ENCODE data around the gene DRC1. TPM values are rescaled to one million over a fixed set of nuclear protein-coding genes. Genes with fewer than 3 reads are reported as not detected.

DRC1 gene
- not detected for polyA plus RNA-seq (2012; ENCODE audit: insufficient read length, low read depth)

GRCh38 chr2:26401739-26402541 is at the start of gene DRC1:
Gene DRC1 (plus strand): TSS chr2:26401920. CDS start chr2:26401990, 70 bp downstream.
- TF ChIP-seq FOXP2 (optimal IDR thresholded peaks at IDR 0.05; ENCODE audit: borderline replicate concordance, extremely low read depth, extremely low read length, insufficient read depth) (no peak), POLR2AphosphoS5 (IDR thresholded peaks at IDR 0.05; ENCODE audit: low read depth, low read length) (no peak), TAF1 (IDR thresholded peaks at IDR 0.05; ENCODE audit: borderline replicate concordance, insufficient read depth, low read length) (no peak), REST (IDR thresholded peaks at IDR 0.05; ENCODE audit: insufficient read depth in 1 of 2, low read depth in 2 of 2, low read length in 2 of 2) (no peak), SIN3A (IDR thresholded peaks at IDR 0.05; ENCODE audit: borderline replicate concordance, insufficient read depth, low read length) (no peak)

GRCh38 chr2:26352892-26353291 is 48.8 kb upstream of the DRC1 start:
- TF ChIP-seq TAF1 (IDR thresholded peaks at IDR 0.05; ENCODE audit: borderline replicate concordance, insufficient read depth, low read length) (no peak), FOXP2 (optimal IDR thresholded peaks at IDR 0.05; ENCODE audit: borderline replicate concordance, extremely low read depth, extremely low read length, insufficient read depth) (no peak), REST (IDR thresholded peaks at IDR 0.05; ENCODE audit: insufficient read depth in 1 of 2, low read depth in 2 of 2, low read length in 2 of 2) (no peak), POLR2AphosphoS5 (IDR thresholded peaks at IDR 0.05; ENCODE audit: low read depth, low read length) (no peak), SIN3A (IDR thresholded peaks at IDR 0.05; ENCODE audit: borderline replicate concordance, insufficient read depth, low read length) (no peak)

GRCh38 chr2:26355038-26355995 is 46.4 kb upstream of the DRC1 start:
- TF ChIP-seq REST (IDR thresholded peaks at IDR 0.05; ENCODE audit: insufficient read depth in 1 of 2, low read depth in 2 of 2, low read length in 2 of 2) (no peak), POLR2AphosphoS5 (IDR thresholded peaks at IDR 0.05; ENCODE audit: low read depth, low read length) (no peak), SIN3A (IDR thresholded peaks at IDR 0.05; ENCODE audit: borderline replicate concordance, insufficient read depth, low read length) (peak; percentile 55; the same call in 1 of the 2 replicates), TAF1 (IDR thresholded peaks at IDR 0.05; ENCODE audit: borderline replicate concordance, insufficient read depth, low read length) (no peak), FOXP2 (optimal IDR thresholded peaks at IDR 0.05; ENCODE audit: borderline replicate concordance, extremely low read depth, extremely low read length, insufficient read depth) (no peak)

- TF ChIP-seq SIN3A (IDR thresholded peaks at IDR 0.05; ENCODE audit: borderline replicate concordance, insufficient read depth, low read length) = no peak
- TF ChIP-seq TAF1 (IDR thresholded peaks at IDR 0.05; ENCODE audit: borderline replicate concordance, insufficient read depth, low read length) = no peak
- TF ChIP-seq FOXP2 (optimal IDR thresholded peaks at IDR 0.05; ENCODE audit: borderline replicate concordance, extremely low read depth, extremely low read length, insufficient read depth) = no peak
- TF ChIP-seq POLR2AphosphoS5 (IDR thresholded peaks at IDR 0.05; ENCODE audit: low read depth, low read length) = no peak
- TF ChIP-seq REST (IDR thresholded peaks at IDR 0.05; ENCODE audit: insufficient read depth in 1 of 2, low read depth in 2 of 2, low read length in 2 of 2) = no peak
Observed at GRCh38 chr2:26356111-26356510, 45.6 kb upstream of the DRC1 start.
